HL-60 (cell line): ENCODE measurements around the gene PROM1.

Source experiments
- DNase-seq, 2 experiments: peaks; one replicate each; pipeline ENCODE4 v3.0.0-alpha.2; 2010 to 2020; ENCODE audit warnings: low read depth in 1 of 2, low spot score in 1 of 2
- H3K27ac ChIP-seq: fragments of 250-450 bp; sonication (Bioruptor Pico); replicated peaks from 2 replicates; pipeline ENCODE4 v1.5.1; 2020; ENCODE audit warnings: mild to moderate bottlenecking, moderate library complexity
- H3K27me3 ChIP-seq: fragments of 250-450 bp; sonication (Bioruptor Pico); 2 replicates; pipeline ENCODE4 v1.5.1; 2021; ENCODE audit warnings: mild to moderate bottlenecking, moderate library complexity; ENCODE audit not compliant: insufficient read depth, poor library complexity, severe bottlenecking
- H3K4me3 ChIP-seq: replicated peaks from 2 replicates; pipeline ENCODE4 v1.5.1; 2011; ENCODE audit warnings: mild to moderate bottlenecking, control low read depth, low read length; ENCODE audit not compliant: insufficient read depth
- GABPA ChIP-seq: IDR thresholded peaks from 2 replicates; pipeline ENCODE4 v1.6.1; 2012; ENCODE audit warnings: low read depth
- POLR2AphosphoS5 ChIP-seq: IDR thresholded peaks from 2 replicates; pipeline ENCODE4 v1.6.1; 2012; ENCODE audit warnings: low read depth
- SPI1 ChIP-seq: IDR thresholded peaks from 2 replicates; pipeline ENCODE4 v1.6.1; 2012; ENCODE audit warnings: low read depth, mild to moderate bottlenecking, borderline replicate concordance
- TF ChIP-seq, protein P1 (sequence below): IDR thresholded peaks from 2 replicates; pipeline ENCODE4 v1.6.1; 2012; ENCODE audit warnings: low read depth; ENCODE audit not compliant: insufficient replicate concordance
- TF ChIP-seq, protein P2 (sequence below): IDR thresholded peaks from one replicate; pipeline ENCODE4 v1.5.1; 2011; ENCODE audit warnings: low read length, control low read depth, inconsistent platforms; ENCODE audit not compliant: insufficient read depth

Gene PROM1

DNA sequence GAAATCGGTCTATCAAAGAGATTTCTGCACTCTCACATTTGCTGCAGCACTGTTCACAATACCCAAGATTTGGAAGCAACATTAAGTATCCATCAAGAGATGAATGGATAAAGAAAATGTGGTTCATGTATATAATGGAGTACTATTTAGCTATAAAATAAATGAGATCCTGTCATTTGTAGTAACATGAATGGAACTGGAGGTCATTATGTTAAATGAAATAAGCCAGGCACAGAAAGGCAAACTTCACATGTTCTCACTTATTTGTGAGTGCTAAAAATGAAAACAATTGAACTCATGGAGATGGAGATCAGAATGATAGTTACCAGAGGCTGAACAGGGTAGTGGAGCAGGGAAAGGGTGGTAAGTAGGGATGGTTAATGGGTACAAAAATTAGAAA lies 17.0 kb upstream of the PROM1 start:
- no peak overlapping the region for H3K4me3 ChIP-seq
- DNase-seq = no peak
- no peak for TF ChIP-seq GABPA
- TF ChIP-seq, protein P1, sequence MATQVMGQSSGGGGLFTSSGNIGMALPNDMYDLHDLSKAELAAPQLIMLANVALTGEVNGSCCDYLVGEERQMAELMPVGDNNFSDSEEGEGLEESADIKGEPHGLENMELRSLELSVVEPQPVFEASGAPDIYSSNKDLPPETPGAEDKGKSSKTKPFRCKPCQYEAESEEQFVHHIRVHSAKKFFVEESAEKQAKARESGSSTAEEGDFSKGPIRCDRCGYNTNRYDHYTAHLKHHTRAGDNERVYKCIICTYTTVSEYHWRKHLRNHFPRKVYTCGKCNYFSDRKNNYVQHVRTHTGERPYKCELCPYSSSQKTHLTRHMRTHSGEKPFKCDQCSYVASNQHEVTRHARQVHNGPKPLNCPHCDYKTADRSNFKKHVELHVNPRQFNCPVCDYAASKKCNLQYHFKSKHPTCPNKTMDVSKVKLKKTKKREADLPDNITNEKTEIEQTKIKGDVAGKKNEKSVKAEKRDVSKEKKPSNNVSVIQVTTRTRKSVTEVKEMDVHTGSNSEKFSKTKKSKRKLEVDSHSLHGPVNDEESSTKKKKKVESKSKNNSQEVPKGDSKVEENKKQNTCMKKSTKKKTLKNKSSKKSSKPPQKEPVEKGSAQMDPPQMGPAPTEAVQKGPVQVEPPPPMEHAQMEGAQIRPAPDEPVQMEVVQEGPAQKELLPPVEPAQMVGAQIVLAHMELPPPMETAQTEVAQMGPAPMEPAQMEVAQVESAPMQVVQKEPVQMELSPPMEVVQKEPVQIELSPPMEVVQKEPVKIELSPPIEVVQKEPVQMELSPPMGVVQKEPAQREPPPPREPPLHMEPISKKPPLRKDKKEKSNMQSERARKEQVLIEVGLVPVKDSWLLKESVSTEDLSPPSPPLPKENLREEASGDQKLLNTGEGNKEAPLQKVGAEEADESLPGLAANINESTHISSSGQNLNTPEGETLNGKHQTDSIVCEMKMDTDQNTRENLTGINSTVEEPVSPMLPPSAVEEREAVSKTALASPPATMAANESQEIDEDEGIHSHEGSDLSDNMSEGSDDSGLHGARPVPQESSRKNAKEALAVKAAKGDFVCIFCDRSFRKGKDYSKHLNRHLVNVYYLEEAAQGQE = no peak
- TF ChIP-seq, protein P2, sequence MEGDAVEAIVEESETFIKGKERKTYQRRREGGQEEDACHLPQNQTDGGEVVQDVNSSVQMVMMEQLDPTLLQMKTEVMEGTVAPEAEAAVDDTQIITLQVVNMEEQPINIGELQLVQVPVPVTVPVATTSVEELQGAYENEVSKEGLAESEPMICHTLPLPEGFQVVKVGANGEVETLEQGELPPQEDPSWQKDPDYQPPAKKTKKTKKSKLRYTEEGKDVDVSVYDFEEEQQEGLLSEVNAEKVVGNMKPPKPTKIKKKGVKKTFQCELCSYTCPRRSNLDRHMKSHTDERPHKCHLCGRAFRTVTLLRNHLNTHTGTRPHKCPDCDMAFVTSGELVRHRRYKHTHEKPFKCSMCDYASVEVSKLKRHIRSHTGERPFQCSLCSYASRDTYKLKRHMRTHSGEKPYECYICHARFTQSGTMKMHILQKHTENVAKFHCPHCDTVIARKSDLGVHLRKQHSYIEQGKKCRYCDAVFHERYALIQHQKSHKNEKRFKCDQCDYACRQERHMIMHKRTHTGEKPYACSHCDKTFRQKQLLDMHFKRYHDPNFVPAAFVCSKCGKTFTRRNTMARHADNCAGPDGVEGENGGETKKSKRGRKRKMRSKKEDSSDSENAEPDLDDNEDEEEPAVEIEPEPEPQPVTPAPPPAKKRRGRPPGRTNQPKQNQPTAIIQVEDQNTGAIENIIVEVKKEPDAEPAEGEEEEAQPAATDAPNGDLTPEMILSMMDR = no peak
- TF ChIP-seq SPI1 = no peak
- no peak for TF ChIP-seq POLR2AphosphoS5
- peaks cover 2% of the 10 kb centered on the region for H3K27me3 ChIP-seq
- no peak overlapping the region for H3K27ac ChIP-seq

DNA sequence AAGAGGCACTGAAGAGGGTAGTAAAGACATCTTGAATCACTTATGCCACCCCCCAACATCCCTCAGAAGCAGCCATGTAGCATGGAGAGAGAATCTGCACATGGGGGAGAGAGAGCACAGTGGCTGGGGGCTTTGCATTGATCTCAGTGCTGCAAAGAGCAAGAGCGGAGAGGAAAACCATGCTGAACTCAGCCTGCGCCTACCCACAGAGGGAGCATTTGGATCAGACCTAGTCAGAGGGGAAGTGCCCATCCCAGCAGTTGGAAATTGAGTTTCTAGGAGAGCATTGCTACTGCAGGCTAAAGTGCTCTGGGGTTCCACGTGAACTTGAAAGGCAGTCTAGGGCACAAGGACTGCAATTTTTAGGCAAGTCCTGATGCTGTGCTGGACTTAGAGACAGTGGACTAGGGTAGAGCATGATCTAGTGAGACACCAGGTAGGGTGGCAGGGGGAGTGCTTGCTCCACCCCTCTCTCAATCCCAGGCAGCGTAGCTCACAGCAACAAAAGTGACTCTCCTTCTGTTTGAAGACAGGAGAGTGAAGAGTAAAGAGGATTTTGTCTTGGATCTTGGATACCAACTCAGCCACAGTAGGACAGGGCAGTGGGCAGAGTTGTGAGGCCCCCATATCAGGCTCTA lies 9.0 kb upstream of the PROM1 start:
- TF ChIP-seq GABPA = no peak
- Histone ChIP-seq H3K27ac (no peak overlapping the region), H3K27me3 (peaks cover 15% of the 10 kb centered on the region), H3K4me3 (no peak overlapping the region)
- no peak for DNase-seq

DNA sequence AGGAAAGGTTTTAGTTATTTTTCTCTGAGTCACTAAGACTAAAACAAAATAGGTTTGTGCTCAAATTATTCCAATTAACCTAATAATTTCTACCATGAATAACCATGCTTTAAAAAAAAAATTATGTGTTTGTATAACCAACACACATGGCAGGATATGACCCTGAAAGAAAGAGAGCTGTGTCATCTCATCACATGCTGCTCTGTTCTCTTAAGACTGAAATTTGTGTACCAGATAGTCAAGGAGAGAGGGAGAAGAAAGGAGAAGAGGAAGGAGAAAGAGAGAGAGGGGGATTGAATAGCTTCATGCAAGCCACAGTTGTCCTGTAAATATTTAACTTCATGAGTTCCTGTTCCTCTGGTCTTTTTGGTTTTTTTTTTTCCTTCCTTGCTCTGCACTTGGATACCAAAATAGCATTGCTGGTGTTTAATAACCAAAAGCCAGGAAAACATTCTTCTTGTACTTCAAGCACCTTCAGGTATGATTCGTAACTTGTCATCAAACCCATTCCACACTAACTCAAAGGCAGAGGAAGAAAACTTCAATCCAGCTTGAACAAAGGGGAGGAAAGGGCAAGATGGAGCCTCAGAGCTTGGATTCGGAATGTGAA lies 6.4 kb upstream of the PROM1 start:
- TF ChIP-seq GABPA (no peak), POLR2AphosphoS5 (no peak), SPI1 (no peak)
- TF ChIP-seq, protein P2 = no peak
- TF ChIP-seq, protein P1 = no peak
- Histone ChIP-seq H3K27me3 (peaks cover 29% of the 10 kb centered on the region), H3K27ac (no peak overlapping the region), H3K4me3 (no peak overlapping the region)
- no peak for DNase-seq

DNA sequence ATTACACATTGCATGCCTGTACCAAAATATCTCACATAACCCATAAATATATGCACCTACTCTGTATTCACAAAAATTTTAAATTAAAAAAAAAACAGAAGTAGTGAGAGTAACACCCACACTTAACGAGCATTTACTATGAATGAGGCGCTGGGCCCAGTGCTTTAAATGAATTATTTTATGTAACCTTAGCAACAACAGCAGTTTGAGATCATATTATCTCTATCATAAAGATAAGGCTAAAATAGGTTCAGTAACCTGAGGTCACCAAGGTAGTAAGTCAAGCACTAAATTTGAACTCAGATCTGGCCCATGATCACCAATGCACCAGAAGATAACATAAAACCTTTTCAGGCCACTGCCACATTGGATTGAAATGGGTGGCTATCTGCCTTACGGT lies 5.3 kb upstream of the PROM1 start:
- H3K27me3 ChIP-seq = peaks cover 40% of the 10 kb centered on the region
- H3K4me3 ChIP-seq = no peak overlapping the region
- H3K27ac ChIP-seq = no peak overlapping the region
- TF ChIP-seq, protein P1 = no peak
- TF ChIP-seq SPI1 (no peak), POLR2AphosphoS5 (no peak), GABPA (no peak)
- TF ChIP-seq, protein P2 = no peak
- no peak for DNase-seq
